Neural cell (in vitro differentiated cells): ENCODE measurements around the gene PHLPP1. TPM values are rescaled to one million over a fixed set of nuclear protein-coding genes. Genes with fewer than 3 reads are reported as not detected.

Experiments used
- H2AFZ ChIP-seq: fragments of 200-600, 300-800 bp; sonication (generic), shearing (Covaris generic); 2 replicates; pipeline ENCODE4 v1.6.0; 2014; ENCODE audit warnings: low read depth, mild to moderate bottlenecking, antibody characterized with exemption, low read length, moderate library complexity
- H3F3A ChIP-seq: fragments of 200-600 bp; shearing (Covaris generic); 2 replicates; pipeline ENCODE4 v1.6.1; 2016; ENCODE audit warnings: mild to moderate bottlenecking, moderate library complexity, mixed read lengths, antibody characterized with exemption, low read length; ENCODE audit not compliant: insufficient read depth, poor library complexity, severe bottlenecking
- H3K27ac ChIP-seq: fragments of 200-600, 300-800 bp; sonication (generic), shearing (Covaris generic); 2 replicates; pipeline ENCODE4 v1.5.1; 2014; ENCODE audit warnings: mild to moderate bottlenecking, low read length, moderate library complexity
- H3K27me3 ChIP-seq: fragments of 300-800, 200-600 bp; sonication (generic), shearing (Covaris generic); 2 replicates; pipeline ENCODE4 v1.6.0; 2014; ENCODE audit warnings: mild to moderate bottlenecking, low read depth, low read length, moderate library complexity; ENCODE audit not compliant: insufficient read depth
- H3K36me3 ChIP-seq: fragments of 300-800, 200-600 bp; sonication (generic), shearing (Covaris generic); 2 replicates; pipeline ENCODE4 v1.5.1; 2014; ENCODE audit warnings: mild to moderate bottlenecking, antibody characterized with exemption, low read length, moderate library complexity; ENCODE audit not compliant: insufficient read depth
- H3K4me2 ChIP-seq: fragments of 300-800, 200-600 bp; sonication (generic), shearing (Covaris generic); 2 replicates; pipeline ENCODE4 v1.6.0; 2014; ENCODE audit warnings: mild to moderate bottlenecking, low read length
- H3K4me3 ChIP-seq: fragments of 300-800, 200-600 bp; sonication (generic), shearing (Covaris generic); 2 replicates; pipeline ENCODE4 v1.5.1; 2014; ENCODE audit warnings: mild to moderate bottlenecking, low read length, moderate library complexity
- H3K79me2 ChIP-seq: fragments of 200-600 bp; shearing (Covaris generic); replicated peaks from 2 replicates; pipeline ENCODE4 v1.6.0; 2014; ENCODE audit warnings: mild to moderate bottlenecking, low read length, moderate library complexity; ENCODE audit not compliant: insufficient read depth
- H3K9ac ChIP-seq: fragments of 300-800, 200-600 bp; sonication (generic), shearing (Covaris generic); 2 replicates; pipeline ENCODE4 v1.6.1; 2016; ENCODE audit warnings: mild to moderate bottlenecking, low read length, mixed read lengths
- H3K9me2 ChIP-seq: fragments of 200-600 bp; shearing (Covaris generic); 2 replicates; pipeline ENCODE4 v1.6.1; 2016; ENCODE audit warnings: mild to moderate bottlenecking, low read length, mixed read lengths; ENCODE audit not compliant: insufficient read depth
- H3K9me3 ChIP-seq: fragments of 200-600, 300-800 bp; sonication (generic), shearing (Covaris generic); 2 replicates; pipeline ENCODE4 v1.6.1; 2016; ENCODE audit warnings: mild to moderate bottlenecking, mixed run types, low read length, moderate library complexity, mixed read lengths
- H4K20me1 ChIP-seq: fragments of 200-600 bp; shearing (Covaris generic); 2 replicates; pipeline ENCODE4 v1.6.1; 2016; ENCODE audit warnings: mild to moderate bottlenecking, mixed run types; ENCODE audit not compliant: insufficient read depth
- EP300 ChIP-seq: fragments of 450-650 bp; conservative IDR thresholded peaks from 2 replicates; pipeline ENCODE4 v1.6.1; 2014; ENCODE audit warnings: antibody characterized with exemption, mild to moderate bottlenecking, moderate library complexity; ENCODE audit not compliant: poor library complexity, severe bottlenecking
- EZH2 ChIP-seq: fragments of 200-600, 300-800 bp; shearing (Covaris generic), sonication (generic); IDR thresholded peaks from 2 replicates; pipeline ENCODE4 v1.6.1; 2014; ENCODE audit warnings: antibody characterized with exemption, low read length, borderline replicate concordance, mild to moderate bottlenecking; ENCODE audit not compliant: insufficient read depth, poor library complexity, severe bottlenecking
- MXI1 ChIP-seq: fragments of 450-650 bp; conservative IDR thresholded peaks from 2 replicates; pipeline ENCODE4 v1.6.1; 2014; ENCODE audit warnings: antibody characterized with exemption, mild to moderate bottlenecking; ENCODE audit not compliant: poor library complexity, severe bottlenecking
- POLR2AphosphoS5 ChIP-seq: IDR thresholded peaks from 2 replicates; pipeline ENCODE4 v1.6.1; 2012
- RAD21 ChIP-seq: fragments of 450-650 bp; conservative IDR thresholded peaks from 2 replicates; pipeline ENCODE4 v1.6.1; 2014; ENCODE audit warnings: antibody characterized with exemption, mild to moderate bottlenecking, moderate library complexity
- SMC3 ChIP-seq: fragments of 450-650 bp; conservative IDR thresholded peaks from 2 replicates; pipeline ENCODE4 v1.6.1; 2014; ENCODE audit warnings: antibody characterized with exemption, mild to moderate bottlenecking, moderate library complexity; ENCODE audit not compliant: poor library complexity
- TAF1 ChIP-seq: IDR thresholded peaks from 2 replicates; pipeline ENCODE4 v1.6.1; 2012; ENCODE audit warnings: low read depth
- polyA plus RNA-seq: library from polyadenylated mRNA; depleted of rRNA; stranded (reverse); fragments of >200 nt; gene quantifications from 2 replicates; pipeline ENCODE4 v1.2.3, GENCODE V29; 2014
- TF ChIP-seq, protein P1 (sequence below): IDR thresholded peaks from 2 replicates; pipeline ENCODE4 v1.6.1; 2012; ENCODE audit warnings: borderline replicate concordance
- TF ChIP-seq, protein P2 (sequence below): fragments of 450-650 bp; IDR thresholded peaks from 2 replicates; pipeline ENCODE4 v1.5.1; 2014; ENCODE audit warnings: antibody characterized with exemption, mild to moderate bottlenecking, moderate library complexity; ENCODE audit not compliant: poor library complexity, severe bottlenecking

Gene PHLPP1
- polyA plus RNA-seq, 1 donor from 2014 or later: 4.5 TPM

DNA sequence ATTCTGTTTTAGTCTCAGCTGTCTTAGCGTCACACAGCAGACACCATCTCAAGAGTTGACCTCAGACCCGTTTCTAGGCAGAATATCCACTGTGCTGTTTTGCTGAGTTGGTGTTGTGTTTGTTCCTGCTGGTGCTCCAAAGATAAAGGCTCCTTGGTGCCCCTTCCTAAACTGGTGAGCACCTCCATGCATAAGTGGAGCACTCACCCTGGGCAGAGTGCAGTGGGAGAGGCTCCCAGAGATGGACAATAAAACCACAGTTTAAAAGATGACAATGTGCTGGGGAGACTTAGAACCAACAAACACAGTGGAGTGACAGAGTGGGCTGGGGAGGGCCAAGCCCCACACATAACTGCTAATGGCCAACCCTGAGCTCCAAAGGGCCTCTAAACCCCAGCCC, 271.1 kb downstream of the PHLPP1 start:
- Histone ChIP-seq H3K27ac (no peak overlapping the region), H3K9me2 (no peaks in the 10 kb centered on the region)

DNA sequence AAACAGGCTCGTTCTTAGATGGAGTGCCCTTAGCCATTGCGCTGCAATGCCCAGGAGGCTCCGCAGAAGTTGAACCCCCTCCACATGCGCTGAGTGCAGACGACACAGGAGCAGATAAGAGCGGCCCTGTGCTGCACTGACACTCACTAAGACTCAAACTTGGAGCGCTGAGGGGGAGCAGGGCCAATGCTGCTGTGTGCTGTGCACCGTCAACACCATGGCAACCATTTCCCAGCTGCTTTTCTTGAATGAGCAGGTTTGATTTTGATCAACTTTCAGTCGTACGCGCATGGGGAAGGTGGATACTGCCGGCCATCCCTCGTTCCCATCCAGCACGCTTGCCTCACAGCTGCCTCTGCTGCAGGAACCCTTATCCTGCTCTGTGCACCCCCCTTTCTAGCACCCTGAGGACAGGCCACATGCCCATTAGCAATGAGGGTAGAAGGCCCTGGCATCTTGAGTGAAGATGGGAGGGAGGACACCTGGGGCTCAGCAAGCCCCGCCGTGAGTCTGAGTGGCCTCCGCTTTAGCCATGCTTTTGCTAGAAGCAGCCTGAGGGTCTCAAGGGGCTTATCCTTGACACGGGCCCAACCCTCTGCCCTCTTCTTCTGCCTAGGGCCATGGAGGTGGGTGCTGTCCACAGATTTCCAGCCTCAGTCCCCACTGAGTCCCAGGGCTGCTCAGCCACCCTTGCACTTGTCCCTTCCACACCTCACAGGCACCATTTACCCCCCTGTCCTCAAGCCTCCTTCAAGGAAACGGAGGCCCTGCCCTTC, 271.9 kb downstream of the PHLPP1 start:
- H3K4me2 ChIP-seq: no peak overlapping the region
- no peak overlapping the region for H3K4me3 ChIP-seq
- no peaks in the 10 kb centered on the region for H3F3A ChIP-seq
- H3K79me2 ChIP-seq: no peaks in the 10 kb centered on the region
- H3K36me3 ChIP-seq: no peaks in the 10 kb centered on the region
- H3K27me3 ChIP-seq: no peaks in the 10 kb centered on the region
- no peaks in the 10 kb centered on the region for H3K9me2 ChIP-seq
- H3K9me3 ChIP-seq: no peaks in the 10 kb centered on the region
- TF ChIP-seq POLR2AphosphoS5: no peak
- no peak for TF ChIP-seq SMC3
- TF ChIP-seq EZH2: no peak
- TF ChIP-seq EP300: no peak
- no peak for TF ChIP-seq TAF1
- TF ChIP-seq, protein P1, sequence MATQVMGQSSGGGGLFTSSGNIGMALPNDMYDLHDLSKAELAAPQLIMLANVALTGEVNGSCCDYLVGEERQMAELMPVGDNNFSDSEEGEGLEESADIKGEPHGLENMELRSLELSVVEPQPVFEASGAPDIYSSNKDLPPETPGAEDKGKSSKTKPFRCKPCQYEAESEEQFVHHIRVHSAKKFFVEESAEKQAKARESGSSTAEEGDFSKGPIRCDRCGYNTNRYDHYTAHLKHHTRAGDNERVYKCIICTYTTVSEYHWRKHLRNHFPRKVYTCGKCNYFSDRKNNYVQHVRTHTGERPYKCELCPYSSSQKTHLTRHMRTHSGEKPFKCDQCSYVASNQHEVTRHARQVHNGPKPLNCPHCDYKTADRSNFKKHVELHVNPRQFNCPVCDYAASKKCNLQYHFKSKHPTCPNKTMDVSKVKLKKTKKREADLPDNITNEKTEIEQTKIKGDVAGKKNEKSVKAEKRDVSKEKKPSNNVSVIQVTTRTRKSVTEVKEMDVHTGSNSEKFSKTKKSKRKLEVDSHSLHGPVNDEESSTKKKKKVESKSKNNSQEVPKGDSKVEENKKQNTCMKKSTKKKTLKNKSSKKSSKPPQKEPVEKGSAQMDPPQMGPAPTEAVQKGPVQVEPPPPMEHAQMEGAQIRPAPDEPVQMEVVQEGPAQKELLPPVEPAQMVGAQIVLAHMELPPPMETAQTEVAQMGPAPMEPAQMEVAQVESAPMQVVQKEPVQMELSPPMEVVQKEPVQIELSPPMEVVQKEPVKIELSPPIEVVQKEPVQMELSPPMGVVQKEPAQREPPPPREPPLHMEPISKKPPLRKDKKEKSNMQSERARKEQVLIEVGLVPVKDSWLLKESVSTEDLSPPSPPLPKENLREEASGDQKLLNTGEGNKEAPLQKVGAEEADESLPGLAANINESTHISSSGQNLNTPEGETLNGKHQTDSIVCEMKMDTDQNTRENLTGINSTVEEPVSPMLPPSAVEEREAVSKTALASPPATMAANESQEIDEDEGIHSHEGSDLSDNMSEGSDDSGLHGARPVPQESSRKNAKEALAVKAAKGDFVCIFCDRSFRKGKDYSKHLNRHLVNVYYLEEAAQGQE: no peak
- no peak for TF ChIP-seq RAD21
- no peak for TF ChIP-seq MXI1
- TF ChIP-seq, protein P2, sequence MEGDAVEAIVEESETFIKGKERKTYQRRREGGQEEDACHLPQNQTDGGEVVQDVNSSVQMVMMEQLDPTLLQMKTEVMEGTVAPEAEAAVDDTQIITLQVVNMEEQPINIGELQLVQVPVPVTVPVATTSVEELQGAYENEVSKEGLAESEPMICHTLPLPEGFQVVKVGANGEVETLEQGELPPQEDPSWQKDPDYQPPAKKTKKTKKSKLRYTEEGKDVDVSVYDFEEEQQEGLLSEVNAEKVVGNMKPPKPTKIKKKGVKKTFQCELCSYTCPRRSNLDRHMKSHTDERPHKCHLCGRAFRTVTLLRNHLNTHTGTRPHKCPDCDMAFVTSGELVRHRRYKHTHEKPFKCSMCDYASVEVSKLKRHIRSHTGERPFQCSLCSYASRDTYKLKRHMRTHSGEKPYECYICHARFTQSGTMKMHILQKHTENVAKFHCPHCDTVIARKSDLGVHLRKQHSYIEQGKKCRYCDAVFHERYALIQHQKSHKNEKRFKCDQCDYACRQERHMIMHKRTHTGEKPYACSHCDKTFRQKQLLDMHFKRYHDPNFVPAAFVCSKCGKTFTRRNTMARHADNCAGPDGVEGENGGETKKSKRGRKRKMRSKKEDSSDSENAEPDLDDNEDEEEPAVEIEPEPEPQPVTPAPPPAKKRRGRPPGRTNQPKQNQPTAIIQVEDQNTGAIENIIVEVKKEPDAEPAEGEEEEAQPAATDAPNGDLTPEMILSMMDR: no peak
- H3K27ac ChIP-seq: no peak overlapping the region
- no peaks in the 10 kb centered on the region for H4K20me1 ChIP-seq
- H3K9ac ChIP-seq: no peak overlapping the region
- no peak overlapping the region for H2AFZ ChIP-seq

More for the DNA sequence above, 271.1 kb downstream of the PHLPP1 start:
- no peak overlapping the region for H3K4me2 ChIP-seq
- no peaks in the 10 kb centered on the region for H4K20me1 ChIP-seq
- H3K9ac ChIP-seq: no peak overlapping the region
- H3F3A ChIP-seq: no peaks in the 10 kb centered on the region
- no peaks in the 10 kb centered on the region for H3K36me3 ChIP-seq
- H3K79me2 ChIP-seq: no peaks in the 10 kb centered on the region
- no peak overlapping the region for H3K4me3 ChIP-seq
- H3K9me3 ChIP-seq: no peaks in the 10 kb centered on the region
- H3K27me3 ChIP-seq: no peaks in the 10 kb centered on the region
- TF ChIP-seq MXI1 (no peak), POLR2AphosphoS5 (no peak), EP300 (no peak)
- TF ChIP-seq, protein P1: no peak
- TF ChIP-seq, protein P2: no peak
- no peak overlapping the region for H2AFZ ChIP-seq
